SK-N-SH (cell line): Measurements from ENCODE around the gene ADAMTS5. TPM values are rescaled to one million over a fixed set of nuclear protein-coding genes. Genes with fewer than 3 reads are reported as not detected.
A peak's percentile ranks its signal among the peaks of the same experiment; 100 is the strongest.

Experiments
- CTCF ChIA-PET: fragments of 300-600, 350-600 bp; formaldehyde crosslinking; extraction: SDS; loops from one replicate; lab custom pipeline; 2021; lab: Yijun Ruan, JAX
- POLR2A ChIA-PET: fragments of 350-600 bp; sonication (Branson Sonifier 250); formaldehyde crosslinking; extraction: SDS; loops from one replicate; lab custom pipeline; 2020; ENCODE audit warnings: antibody characterized with exemption, inconsistent platforms; lab: Yijun Ruan, JAX
- DNase-seq: peaks from one replicate; pipeline ENCODE4 v3.0.0; 2012
- H2AFZ ChIP-seq: fragments of 200-600 bp; sonication (generic); 2 replicates; pipeline ENCODE4 v1.8.1; 2016; ENCODE audit warnings: antibody characterized with exemption, mild to moderate bottlenecking, low read depth
- H3F3A ChIP-seq: fragments of 200-600 bp; sonication (generic); replicated peaks from 2 replicates; pipeline ENCODE3; 2016; ENCODE audit warnings: antibody characterized with exemption, mild to moderate bottlenecking; ENCODE audit not compliant: insufficient read depth
- H3K27ac ChIP-seq, 2 experiments: fragments of 200-500 bp in 1 of 2; fragments of 200-600 bp in 1 of 2; sonication (Bioruptor generic) in 1 of 2; sonication (generic), shearing (Covaris generic) in 1 of 2; 2 replicates each; pipeline versions ENCODE4 v1.5.1 to v1.6.1; 2014 to 2016; ENCODE audit warnings: low read depth in 2 of 2, inconsistent platforms in 1 of 2, low read length in 1 of 2, mild to moderate bottlenecking in 1 of 2, mixed read lengths in 1 of 2
- H3K27me3 ChIP-seq: fragments of 200-600 bp; sonication (generic), shearing (Covaris generic); 2 replicates; pipeline ENCODE4 v1.6.1; 2016; ENCODE audit warnings: mixed run types; ENCODE audit not compliant: insufficient read depth
- H3K36me3 ChIP-seq, 2 experiments: fragments of 200-500 bp in 1 of 2; fragments of 200-600 bp in 1 of 2; sonication (Bioruptor generic) in 1 of 2; sonication (generic) in 1 of 2; replicated peaks in 1 of 2; 2 replicates each; pipeline versions ENCODE3 to v1.5.1; 2014 to 2016; ENCODE audit warnings: low read length in 1 of 2, mild to moderate bottlenecking in 1 of 2; ENCODE audit not compliant: insufficient read depth in 2 of 2, control insufficient read depth in 1 of 2
- H3K4me1 ChIP-seq, 2 experiments: fragments of 200-500 bp in 1 of 2; fragments of 200-600 bp in 1 of 2; sonication (Bioruptor generic) in 1 of 2; sonication (generic), shearing (Covaris generic) in 1 of 2; 2 replicates each; pipeline versions ENCODE4 v1.5.1 to v1.6.1; 2014 to 2016; ENCODE audit warnings: low read depth in 1 of 2, low read length in 1 of 2, mixed run types in 1 of 2; ENCODE audit not compliant: insufficient read depth in 2 of 2, control insufficient read depth in 1 of 2
- H3K4me2 ChIP-seq: fragments of 200-600 bp; sonication (generic), shearing (Covaris generic); 2 replicates; pipeline ENCODE4 v1.6.1; 2017; ENCODE audit warnings: mixed run types
- H3K4me3 ChIP-seq, 2 experiments: fragments of 200-500 bp in 1 of 2; fragments of 200-600 bp in 1 of 2; sonication (Bioruptor generic) in 1 of 2; sonication (generic), shearing (Covaris generic) in 1 of 2; 2 replicates each; pipeline versions ENCODE4 v1.5.1 to v1.8.1; 2014 to 2016; ENCODE audit warnings: low read depth in 2 of 2, inconsistent platforms in 1 of 2, low read length in 1 of 2, mild to moderate bottlenecking in 1 of 2, mixed read lengths in 1 of 2, moderate library complexity in 1 of 2
- H3K79me2 ChIP-seq: fragments of 200-600 bp; sonication (generic); 2 replicates; pipeline ENCODE4 v1.8.1; 2017; ENCODE audit warnings: mild to moderate bottlenecking; ENCODE audit not compliant: insufficient read depth
- H3K9ac ChIP-seq: fragments of 200-600 bp; sonication (generic); 2 replicates; pipeline ENCODE4 v1.6.1; 2017; ENCODE audit warnings: mixed run types
- H3K9me2 ChIP-seq: fragments of 200-600 bp; sonication (generic); 2 replicates; pipeline ENCODE4 v1.6.1; 2017; ENCODE audit warnings: mixed run types
- H3K9me3 ChIP-seq: fragments of 200-600 bp; sonication (generic); 2 replicates; pipeline ENCODE4 v1.6.1; 2017; ENCODE audit warnings: mixed run types, mild to moderate bottlenecking, moderate library complexity
- H4K20me1 ChIP-seq: fragments of 200-600 bp; sonication (generic); 2 replicates; pipeline ENCODE4 v1.6.1; 2017; ENCODE audit warnings: mild to moderate bottlenecking, mixed run types; ENCODE audit not compliant: insufficient read depth
- ELF1 ChIP-seq: IDR thresholded peaks from 2 replicates; pipeline ENCODE4 v1.4.0; 2012
- EP300 ChIP-seq, 2 experiments: IDR thresholded peaks; 2 replicates each; pipeline versions ENCODE4 v1.4.0 to v1.6.1; 2012; ENCODE audit warnings: borderline replicate concordance in 1 of 2, low read depth in 1 of 2, low read length in 1 of 2
- FOSL2 ChIP-seq: IDR thresholded peaks from 2 replicates; pipeline ENCODE4 v1.4.0; 2012; ENCODE audit warnings: low read depth, mild to moderate bottlenecking, moderate library complexity, borderline replicate concordance
- FOXJ3 ChIP-seq: sonication (generic); formaldehyde crosslinking; IDR thresholded peaks from 2 replicates; pipeline ENCODE4 v1.5.1; 2020; ENCODE audit warnings: mild to moderate bottlenecking, missing genetic modification reagents
- FOXM1 ChIP-seq: IDR thresholded peaks from 2 replicates; pipeline ENCODE4 v1.4.0; 2012; ENCODE audit warnings: low read depth, mild to moderate bottlenecking
- GABPA ChIP-seq: IDR thresholded peaks from 2 replicates; pipeline ENCODE4 v1.4.0; 2012; ENCODE audit warnings: low read depth, mild to moderate bottlenecking
- GATA2 ChIP-seq: sonication (generic); formaldehyde crosslinking; IDR thresholded peaks from 2 replicates; pipeline ENCODE4 v1.5.0; 2020; ENCODE audit warnings: mild to moderate bottlenecking, missing genetic modification reagents
- JUND ChIP-seq: IDR thresholded peaks from 2 replicates; pipeline ENCODE4 v1.4.0; 2012
- MAX ChIP-seq: IDR thresholded peaks from 2 replicates; pipeline ENCODE4 v1.4.0; 2012; ENCODE audit warnings: low read depth
- MEF2A ChIP-seq: IDR thresholded peaks from 2 replicates; pipeline ENCODE4 v1.4.0; 2012; ENCODE audit warnings: low read depth, borderline replicate concordance
- MXI1 ChIP-seq: IDR thresholded peaks from 2 replicates; pipeline ENCODE4 v1.6.1; 2012; ENCODE audit warnings: mild to moderate bottlenecking, low read depth, low read length, improper control_type of control experiment
- NFIC ChIP-seq: IDR thresholded peaks from 2 replicates; pipeline ENCODE4 v1.4.0; 2012; ENCODE audit warnings: borderline replicate concordance
- NRF1 ChIP-seq: IDR thresholded peaks from 2 replicates; pipeline ENCODE4 v1.6.1; 2012; ENCODE audit warnings: low read depth, mild to moderate bottlenecking, low read length
- PBX3 ChIP-seq: IDR thresholded peaks from 2 replicates; pipeline ENCODE4; 2012
- POLR2AphosphoS5 ChIP-seq: IDR thresholded peaks from 2 replicates; pipeline ENCODE4 v1.6.1; 2012; ENCODE audit warnings: low read depth, low read length
- RAD21 ChIP-seq: IDR thresholded peaks from 2 replicates; pipeline ENCODE4 v1.6.1; 2012; ENCODE audit warnings: mild to moderate bottlenecking, low read length
- RCOR1 ChIP-seq: fragments of 150-350 bp; IDR thresholded peaks from 2 replicates; pipeline ENCODE4 v1.6.1; 2017; ENCODE audit warnings: antibody characterized with exemption, low read length
- SIN3A ChIP-seq: IDR thresholded peaks from 2 replicates; pipeline ENCODE4 v1.6.1; 2012; ENCODE audit warnings: low read depth, mild to moderate bottlenecking, low read length, moderate library complexity, borderline replicate concordance
- SMC3 ChIP-seq: IDR thresholded peaks from 2 replicates; pipeline ENCODE4 v1.6.1; 2012; ENCODE audit warnings: low read depth, low read length, improper control_type of control experiment
- TAF1 ChIP-seq: IDR thresholded peaks from 2 replicates; pipeline ENCODE4 v1.6.1; 2012; ENCODE audit warnings: low read depth, mild to moderate bottlenecking, low read length, moderate library complexity, borderline replicate concordance
- TCF12 ChIP-seq: IDR thresholded peaks from 2 replicates; pipeline ENCODE4 v1.4.0; 2012
- TEAD4 ChIP-seq: IDR thresholded peaks from 2 replicates; pipeline ENCODE4 v1.4.0; 2012; ENCODE audit warnings: mild to moderate bottlenecking, borderline replicate concordance; ENCODE audit not compliant: insufficient read depth
- USF1 ChIP-seq: IDR thresholded peaks from 2 replicates; pipeline ENCODE4 v1.4.0; 2012; ENCODE audit warnings: low read depth, borderline replicate concordance
- YY1 ChIP-seq: IDR thresholded peaks from 2 replicates; pipeline ENCODE4 v1.4.0; 2012; ENCODE audit warnings: low read depth, mild to moderate bottlenecking
- ZBTB33 ChIP-seq: IDR thresholded peaks from 2 replicates; pipeline ENCODE4 v1.4.0; 2012; ENCODE audit warnings: low read depth, borderline replicate concordance
- WGBS: methylation state at CpG from one replicate; pipeline ENCODE4 v1.1.6; 2017; ENCODE audit warnings: low lambda C conversion rate; 5-methylcytosine and 5-hydroxymethylcytosine counted together
- polyA plus RNA-seq, 3 experiments: library from polyadenylated mRNA; depleted of rRNA; stranded (reverse); fragments of >200 nt; gene quantifications; 2 replicates each; pipeline ENCODE4 v1.2.3, GENCODE V29; 2012
- TF ChIP-seq, protein P1 (sequence below): fragments of 200-600 bp; sonication (generic); IDR thresholded peaks from 2 replicates; pipeline ENCODE4 v1.6.1; 2017; ENCODE audit warnings: antibody characterized with exemption, mild to moderate bottlenecking, moderate library complexity
- TF ChIP-seq, protein P2 (sequence below): fragments of 150-350 bp; IDR thresholded peaks from 2 replicates; pipeline ENCODE4 v1.6.1; 2017; ENCODE audit warnings: antibody characterized with exemption, low read length, low read depth, borderline replicate concordance

Gene ADAMTS5
- 0.90 and 1.5 TPM in 2 replicates for polyA plus RNA-seq (2012; rRNA removed)
- 1.2 and 1.3 TPM in 2 replicates for polyA plus RNA-seq (2012; cell fraction: cytosol; rRNA removed)
- polyA plus RNA-seq (2012; cell fraction: nucleus; rRNA removed), result 1.3 and 2.6 TPM in 2 replicates

DNA sequence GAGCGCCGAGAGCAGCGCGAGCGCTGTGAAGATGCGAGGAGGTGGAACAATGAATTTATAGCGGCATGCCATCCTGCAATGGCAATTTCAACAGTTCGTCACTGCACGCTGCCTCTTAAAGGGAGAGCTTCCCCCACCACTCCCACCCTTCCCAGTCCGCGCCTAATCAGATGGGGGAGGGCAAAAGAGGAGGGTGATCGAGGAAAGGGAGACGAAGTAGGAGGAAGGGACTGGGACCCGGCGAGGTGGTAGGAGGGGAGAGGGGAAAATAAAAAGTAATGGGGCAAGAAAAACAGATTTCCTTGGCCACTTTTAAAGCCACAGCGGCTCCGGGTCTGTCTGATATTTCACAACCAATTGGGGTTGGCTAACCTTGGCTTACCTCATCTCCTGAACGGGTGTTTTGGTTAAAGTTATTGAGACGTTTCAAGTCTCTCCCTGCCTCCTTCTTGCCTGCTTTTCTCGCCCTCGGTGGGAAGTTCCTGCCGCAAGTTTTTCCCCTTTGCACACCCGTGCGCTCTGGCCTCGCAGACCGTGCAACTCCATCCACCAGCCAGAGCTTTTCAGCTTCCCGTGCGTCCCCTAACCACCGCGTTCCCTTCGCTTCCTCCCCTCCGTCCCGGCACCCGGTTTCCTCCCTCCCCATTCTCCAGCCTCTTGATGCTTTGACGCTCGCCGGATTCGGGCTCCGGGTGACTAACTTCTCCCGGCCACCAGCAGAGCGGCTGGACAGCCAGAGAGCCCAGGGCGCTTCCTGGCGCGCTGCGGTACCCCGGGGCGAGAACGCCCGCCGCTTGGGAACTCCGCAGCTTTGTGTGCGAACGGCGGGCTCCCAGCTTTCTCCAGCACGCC is at the start of gene ADAMTS5:
TSS of gene ADAMTS5 (minus strand) at position 27 of the 852 bp plus-strand sequence. CDS start 697 bp downstream, outside the sequence.
- Histone ChIP-seq H3F3A (no peaks in the 10 kb centered on the region), H3K9ac (peak within 1 kb of the TSS; percentile 76), H3K9me3 (no peaks in the 10 kb centered on the region), H4K20me1 (no peaks in the 10 kb centered on the region), H2AFZ (peak within 1 kb of the TSS; percentile 90), H3K4me3 (peak within 1 kb of the TSS; percentile 77 to 87), H3K4me2 (peak within 1 kb of the TSS; percentile 97), H3K27me3 (no peaks in the 10 kb centered on the region), H3K79me2 (no peaks in the 10 kb centered on the region), H3K27ac (peak within 1 kb of the TSS; percentile 59 to 67), H3K9me2 (no peaks in the 10 kb centered on the region), H3K4me1 (peaks cover 0 to 6% of the 10 kb centered on the region in 2 experiments; a peak in 1 of 4 replicates), H3K36me3 (no peaks in the 10 kb centered on the region)
- DNase-seq, result peak; percentile 80
- CTCF ChIA-PET, result interaction anchor here (0.7 to 1.1 kb wide), 4 partner anchors 14 to 1778 kb away, joined by 3 to 4 read pairs (median 3); no protein-coding TSS in a partner anchor
- POLR2A ChIA-PET, result interaction anchor here (1.5 kb wide), 1 partner anchor 123 kb away, joined by 4 read pairs; no protein-coding TSS in a partner anchor
- no peak for TF ChIP-seq YY1
- no peak for TF ChIP-seq RCOR1
- TF ChIP-seq, protein P1, sequence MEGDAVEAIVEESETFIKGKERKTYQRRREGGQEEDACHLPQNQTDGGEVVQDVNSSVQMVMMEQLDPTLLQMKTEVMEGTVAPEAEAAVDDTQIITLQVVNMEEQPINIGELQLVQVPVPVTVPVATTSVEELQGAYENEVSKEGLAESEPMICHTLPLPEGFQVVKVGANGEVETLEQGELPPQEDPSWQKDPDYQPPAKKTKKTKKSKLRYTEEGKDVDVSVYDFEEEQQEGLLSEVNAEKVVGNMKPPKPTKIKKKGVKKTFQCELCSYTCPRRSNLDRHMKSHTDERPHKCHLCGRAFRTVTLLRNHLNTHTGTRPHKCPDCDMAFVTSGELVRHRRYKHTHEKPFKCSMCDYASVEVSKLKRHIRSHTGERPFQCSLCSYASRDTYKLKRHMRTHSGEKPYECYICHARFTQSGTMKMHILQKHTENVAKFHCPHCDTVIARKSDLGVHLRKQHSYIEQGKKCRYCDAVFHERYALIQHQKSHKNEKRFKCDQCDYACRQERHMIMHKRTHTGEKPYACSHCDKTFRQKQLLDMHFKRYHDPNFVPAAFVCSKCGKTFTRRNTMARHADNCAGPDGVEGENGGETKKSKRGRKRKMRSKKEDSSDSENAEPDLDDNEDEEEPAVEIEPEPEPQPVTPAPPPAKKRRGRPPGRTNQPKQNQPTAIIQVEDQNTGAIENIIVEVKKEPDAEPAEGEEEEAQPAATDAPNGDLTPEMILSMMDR, result no peak; the same call in 1 of the 2 replicates
- TF ChIP-seq GABPA, result 0 out of 2 replicates have a peak, but pooled peaks have one; percentile 20
- peak; percentile 45 for TF ChIP-seq MAX
- TF ChIP-seq RAD21, result no peak
- no peak for TF ChIP-seq MXI1
- TF ChIP-seq GATA2 (CRISPR knock-in tag), result no peak
- no peak for TF ChIP-seq TCF12
- TF ChIP-seq SIN3A, result peak; percentile 16; the same call in 1 of the 2 replicates
- TF ChIP-seq TAF1, result 0 out of 2 replicates have a peak, but pooled peaks have one; percentile 28
- TF ChIP-seq FOXJ3 (CRISPR knock-in tag), result no peak
- TF ChIP-seq USF1, result no peak
- TF ChIP-seq EP300 (IDR thresholded peaks at IDR 0.05; ENCODE audit: borderline replicate concordance in 1 of 2, low read depth in 1 of 2, low read length in 1 of 2), result no peak
- TF ChIP-seq JUND, result no peak
- TF ChIP-seq FOSL2, result no peak
- TF ChIP-seq POLR2AphosphoS5, result peak; percentile 70
- TF ChIP-seq NRF1, result no peak
- TF ChIP-seq SMC3, result no peak
- TF ChIP-seq FOXM1, result no peak
- TF ChIP-seq NFIC, result no peak
- no peak for TF ChIP-seq ZBTB33
- no peak for TF ChIP-seq TEAD4
- no peak for TF ChIP-seq PBX3
- no peak for TF ChIP-seq MEF2A
- no peak for TF ChIP-seq ELF1
- TF ChIP-seq, protein P2, sequence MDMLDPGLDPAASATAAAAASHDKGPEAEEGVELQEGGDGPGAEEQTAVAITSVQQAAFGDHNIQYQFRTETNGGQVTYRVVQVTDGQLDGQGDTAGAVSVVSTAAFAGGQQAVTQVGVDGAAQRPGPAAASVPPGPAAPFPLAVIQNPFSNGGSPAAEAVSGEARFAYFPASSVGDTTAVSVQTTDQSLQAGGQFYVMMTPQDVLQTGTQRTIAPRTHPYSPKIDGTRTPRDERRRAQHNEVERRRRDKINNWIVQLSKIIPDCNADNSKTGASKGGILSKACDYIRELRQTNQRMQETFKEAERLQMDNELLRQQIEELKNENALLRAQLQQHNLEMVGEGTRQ, result no peak
- 1% methylated on average over 53 of the region's 55 CpGs for WGBS
